ENCODE results near the gene MAPKAPK5. TPM values are rescaled to one million over a fixed set of nuclear protein-coding genes. Genes with fewer than 3 reads are reported as not detected.

Gene MAPKAPK5
- total RNA-seq, 1 donor from 2014 or later, result 70.9 TPM

DNA sequence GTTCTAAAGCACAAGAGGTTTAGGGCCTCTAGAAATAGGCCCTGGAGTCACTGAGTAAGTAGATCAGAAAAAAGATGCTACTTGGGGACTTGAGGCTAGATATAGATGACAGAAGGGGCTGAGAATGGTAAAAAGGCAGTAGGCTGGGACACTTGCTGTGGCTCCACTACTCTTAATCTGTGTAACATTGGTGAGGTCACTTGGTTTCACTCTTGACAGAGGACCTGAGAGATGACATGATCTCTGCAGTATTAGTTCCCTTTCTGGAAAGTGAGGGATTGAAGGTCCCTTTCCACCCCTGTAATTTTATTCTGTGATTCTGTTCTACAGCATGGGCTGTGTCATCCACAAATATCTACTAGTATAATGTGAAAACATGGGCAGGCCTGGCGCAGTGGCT lies 39.7 kb downstream of the MAPKAPK5 start:
- no peaks in the 10 kb centered on the region for H3K9me3 Mint-ChIP-seq
- peaks cover 53% of the 10 kb centered on the region for H3K36me3 Mint-ChIP-seq
- DNase-seq (ENCODE audit: low spot score in 2 of 2, unreplicated experiment in 2 of 2), result no peak
- TF ChIP-seq, protein P1, sequence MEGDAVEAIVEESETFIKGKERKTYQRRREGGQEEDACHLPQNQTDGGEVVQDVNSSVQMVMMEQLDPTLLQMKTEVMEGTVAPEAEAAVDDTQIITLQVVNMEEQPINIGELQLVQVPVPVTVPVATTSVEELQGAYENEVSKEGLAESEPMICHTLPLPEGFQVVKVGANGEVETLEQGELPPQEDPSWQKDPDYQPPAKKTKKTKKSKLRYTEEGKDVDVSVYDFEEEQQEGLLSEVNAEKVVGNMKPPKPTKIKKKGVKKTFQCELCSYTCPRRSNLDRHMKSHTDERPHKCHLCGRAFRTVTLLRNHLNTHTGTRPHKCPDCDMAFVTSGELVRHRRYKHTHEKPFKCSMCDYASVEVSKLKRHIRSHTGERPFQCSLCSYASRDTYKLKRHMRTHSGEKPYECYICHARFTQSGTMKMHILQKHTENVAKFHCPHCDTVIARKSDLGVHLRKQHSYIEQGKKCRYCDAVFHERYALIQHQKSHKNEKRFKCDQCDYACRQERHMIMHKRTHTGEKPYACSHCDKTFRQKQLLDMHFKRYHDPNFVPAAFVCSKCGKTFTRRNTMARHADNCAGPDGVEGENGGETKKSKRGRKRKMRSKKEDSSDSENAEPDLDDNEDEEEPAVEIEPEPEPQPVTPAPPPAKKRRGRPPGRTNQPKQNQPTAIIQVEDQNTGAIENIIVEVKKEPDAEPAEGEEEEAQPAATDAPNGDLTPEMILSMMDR (IDR thresholded peaks at IDR 0.05; ENCODE audit: unreplicated experiment), result no peak
- H3K27me3 Mint-ChIP-seq (ENCODE audit: low read depth), result no peaks in the 10 kb centered on the region
- H3K4me1 Mint-ChIP-seq, result no peaks in the 10 kb centered on the region
- no peak overlapping the region for H3K4me3 Mint-ChIP-seq
- H3K27ac Mint-ChIP-seq, result no peak overlapping the region

- H3K27ac Mint-ChIP-seq, result no peak overlapping the region
- H3K9me3 Mint-ChIP-seq, result no peaks in the 10 kb centered on the region
- TF ChIP-seq, protein P1 (IDR thresholded peaks at IDR 0.05; ENCODE audit: unreplicated experiment), result no peak
- H3K36me3 Mint-ChIP-seq, result peaks cover 49% of the 10 kb centered on the region
- H3K4me1 Mint-ChIP-seq, result no peaks in the 10 kb centered on the region
- no peak for DNase-seq (ENCODE audit: low spot score in 2 of 2, unreplicated experiment in 2 of 2)
- H3K4me3 Mint-ChIP-seq, result no peak overlapping the region
- H3K27me3 Mint-ChIP-seq (ENCODE audit: low read depth), result no peaks in the 10 kb centered on the region
These were observed 44.9 kb downstream of the MAPKAPK5 start for GRCh38 chr12:111886662-111887545.

DNA sequence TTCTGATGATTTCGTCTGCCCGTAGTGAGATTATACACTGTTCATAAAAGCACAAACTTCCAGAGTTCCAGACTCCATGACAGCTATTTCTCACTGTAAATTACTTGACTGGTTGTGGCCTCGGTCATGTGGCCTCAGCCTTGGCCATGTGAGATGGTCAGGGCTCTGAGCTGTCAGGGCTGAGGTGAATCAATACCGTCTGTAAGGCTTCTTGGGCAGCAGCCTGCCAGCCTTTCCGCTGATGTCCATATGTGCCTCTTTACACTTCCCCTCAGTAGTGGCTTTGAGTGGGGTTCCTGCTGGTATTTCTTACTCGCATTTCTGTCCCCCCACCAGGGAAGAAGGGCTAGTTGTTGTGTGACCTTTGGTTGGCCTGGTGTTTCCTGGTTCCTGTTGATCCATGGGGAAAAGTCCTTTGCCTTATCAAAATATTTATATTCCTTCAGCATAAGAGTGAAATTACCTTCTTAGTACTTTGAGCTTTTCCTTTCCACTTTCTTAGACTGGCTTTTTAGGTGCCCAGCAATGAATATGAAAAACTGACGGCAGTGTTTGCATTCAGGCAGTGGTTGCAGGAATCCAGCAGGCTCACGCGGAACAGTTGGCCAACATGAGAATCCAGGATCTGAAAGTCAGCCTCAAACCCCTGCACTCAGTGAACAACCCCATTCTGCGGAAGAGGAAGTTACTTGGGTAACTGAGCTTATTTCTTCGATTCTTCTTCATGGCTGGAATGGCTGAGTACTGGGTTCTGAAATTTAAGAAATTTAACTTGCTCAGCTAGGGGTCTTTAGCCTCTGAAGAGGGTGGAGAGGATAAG lies 46.1 kb downstream of the MAPKAPK5 start:
- Mint-ChIP-seq H3K27ac (no peak overlapping the region), H3K27me3 (ENCODE audit: low read depth) (no peaks in the 10 kb centered on the region), H3K9me3 (no peaks in the 10 kb centered on the region), H3K36me3 (peaks cover 51% of the 10 kb centered on the region), H3K4me3 (no peak overlapping the region), H3K4me1 (no peaks in the 10 kb centered on the region)
- TF ChIP-seq, protein P1 (IDR thresholded peaks at IDR 0.05; ENCODE audit: unreplicated experiment), result no peak
- DNase-seq (ENCODE audit: low spot score in 2 of 2, unreplicated experiment in 2 of 2), result no peak

- no peaks in the 10 kb centered on the region for H3K27me3 Mint-ChIP-seq (ENCODE audit: low read depth)
- H3K27ac Mint-ChIP-seq, result no peak overlapping the region
- no peaks in the 10 kb centered on the region for H3K9me3 Mint-ChIP-seq
- no peaks in the 10 kb centered on the region for H3K4me1 Mint-ChIP-seq
- H3K36me3 Mint-ChIP-seq, result peaks cover 38% of the 10 kb centered on the region
- no peak for DNase-seq (ENCODE audit: low spot score in 2 of 2, unreplicated experiment in 2 of 2)
- TF ChIP-seq, protein P1 (IDR thresholded peaks at IDR 0.05; ENCODE audit: unreplicated experiment), result no peak
- no peak overlapping the region for H3K4me3 Mint-ChIP-seq
These were observed 51.3 kb downstream of the MAPKAPK5 start for GRCh38 chr12:111893287-111893686.

DNA sequence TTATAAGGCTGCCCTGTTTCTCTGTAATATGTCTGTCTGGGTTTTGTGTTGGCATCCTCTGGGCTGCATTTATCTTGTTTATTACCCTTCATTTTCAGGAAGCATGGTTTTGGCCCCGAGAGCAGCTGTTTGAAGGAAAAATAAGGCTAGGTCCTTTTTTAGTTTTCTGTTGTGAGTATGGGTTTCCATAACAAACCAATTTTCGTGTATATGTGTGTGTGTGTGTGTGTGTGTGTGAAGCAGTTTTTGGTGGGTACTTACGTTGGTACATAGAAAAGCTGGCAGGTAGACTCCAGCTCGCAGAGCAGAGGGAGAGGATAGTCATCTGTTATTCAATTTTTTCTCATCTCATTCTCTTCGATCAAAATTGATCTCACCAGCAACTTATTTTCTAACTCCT lies 52.5 kb downstream of the MAPKAPK5 start:
- Mint-ChIP-seq H3K27ac (no peak overlapping the region), H3K4me3 (no peak overlapping the region), H3K4me1 (no peaks in the 10 kb centered on the region), H3K27me3 (ENCODE audit: low read depth) (no peaks in the 10 kb centered on the region), H3K9me3 (no peaks in the 10 kb centered on the region), H3K36me3 (peaks cover 44% of the 10 kb centered on the region)
- TF ChIP-seq, protein P1 (IDR thresholded peaks at IDR 0.05; ENCODE audit: unreplicated experiment), result no peak
- no peak for DNase-seq (ENCODE audit: low spot score in 2 of 2, unreplicated experiment in 2 of 2)

Measured in mesothelial cell of epicardium (in vitro differentiated cells).